Inflammatory macrophage treated with lipopolysaccharide for 1 hour (primary cell): ENCODE results near the gene FIS1.
"Not testable (repeated sequence)": the region's sequence is repeated elsewhere in the genome, so short reads cannot be mapped to it uniquely, and the experiment has no call there.

Experiments used
- DNase-seq, 2 donors: peaks; one replicate each; pipeline ENCODE4 v3.0.0-alpha.2; 2020 to 2022

Gene FIS1

GRCh38 chr7:101244375-101245146 is at the start of gene FIS1:
Gene FIS1 (minus strand): TSS chr7:101245081. CDS start chr7:101245004, 77 bp downstream.
- DNase-seq = peak; percentile 82 to 88

GRCh38 chr7:101294039-101294831 is 49.4 kb upstream of the FIS1 start:
- DNase-seq = no peak

- not testable (repeated sequence) for DNase-seq
These were observed 48.5 kb upstream of the FIS1 start for GRCh38 chr7:101293069-101294021.

GRCh38 chr7:101292566-101292965 is 47.7 kb upstream of the FIS1 start:
- DNase-seq = not testable (repeated sequence)

GRCh38 chr7:101290186-101291037 is 45.5 kb upstream of the FIS1 start:
- peak in 1 of 2 donors; percentile 43 for DNase-seq

- DNase-seq = not testable (repeated sequence)
These were observed 44.8 kb upstream of the FIS1 start for GRCh38 chr7:101289687-101290086.

- no peak for DNase-seq
These were observed 43.6 kb upstream of the FIS1 start for GRCh38 chr7:101288439-101288838.

GRCh38 chr7:101287032-101287431 is 42.2 kb upstream of the FIS1 start:
- peak; percentile 69 to 79 for DNase-seq

GRCh38 chr7:101285880-101286279 is 41.0 kb upstream of the FIS1 start:
- not testable (repeated sequence) for DNase-seq

- no peak for DNase-seq
These were observed 40.3 kb upstream of the FIS1 start for GRCh38 chr7:101285171-101285570.

GRCh38 chr7:101280912-101281311 is 36.0 kb upstream of the FIS1 start:
- DNase-seq = not testable (repeated sequence)

GRCh38 chr7:101278461-101279292 is 33.8 kb upstream of the FIS1 start:
- no peak for DNase-seq

- DNase-seq = no peak
These were observed 32.3 kb upstream of the FIS1 start for GRCh38 chr7:101277155-101277554.

GRCh38 chr7:101273206-101273605 is 28.3 kb upstream of the FIS1 start:
- DNase-seq = no peak

- no peak for DNase-seq
These were observed 26.1 kb upstream of the FIS1 start for GRCh38 chr7:101271021-101271420.

- DNase-seq = no peak
These were observed 24.8 kb upstream of the FIS1 start for GRCh38 chr7:101269664-101270063.

- DNase-seq = no peak
These were observed 21.0 kb upstream of the FIS1 start for GRCh38 chr7:101265622-101266516.

- DNase-seq = not testable (repeated sequence)
These were observed 19.3 kb upstream of the FIS1 start for GRCh38 chr7:101264102-101264706.

- no peak for DNase-seq
These were observed 13.4 kb upstream of the FIS1 start for GRCh38 chr7:101258243-101258731.
